ENCODE measurements around the gene MTMR10. TPM values are rescaled to one million over a fixed set of nuclear protein-coding genes. Genes with fewer than 3 reads are reported as not detected.

Gene MTMR10
- total and polyA plus RNA-seq, 2 donors (not counting 3 experiments of a cell fraction or from before 2014, with no cell fraction given), result 48.3 to 88.5 TPM

DNA sequence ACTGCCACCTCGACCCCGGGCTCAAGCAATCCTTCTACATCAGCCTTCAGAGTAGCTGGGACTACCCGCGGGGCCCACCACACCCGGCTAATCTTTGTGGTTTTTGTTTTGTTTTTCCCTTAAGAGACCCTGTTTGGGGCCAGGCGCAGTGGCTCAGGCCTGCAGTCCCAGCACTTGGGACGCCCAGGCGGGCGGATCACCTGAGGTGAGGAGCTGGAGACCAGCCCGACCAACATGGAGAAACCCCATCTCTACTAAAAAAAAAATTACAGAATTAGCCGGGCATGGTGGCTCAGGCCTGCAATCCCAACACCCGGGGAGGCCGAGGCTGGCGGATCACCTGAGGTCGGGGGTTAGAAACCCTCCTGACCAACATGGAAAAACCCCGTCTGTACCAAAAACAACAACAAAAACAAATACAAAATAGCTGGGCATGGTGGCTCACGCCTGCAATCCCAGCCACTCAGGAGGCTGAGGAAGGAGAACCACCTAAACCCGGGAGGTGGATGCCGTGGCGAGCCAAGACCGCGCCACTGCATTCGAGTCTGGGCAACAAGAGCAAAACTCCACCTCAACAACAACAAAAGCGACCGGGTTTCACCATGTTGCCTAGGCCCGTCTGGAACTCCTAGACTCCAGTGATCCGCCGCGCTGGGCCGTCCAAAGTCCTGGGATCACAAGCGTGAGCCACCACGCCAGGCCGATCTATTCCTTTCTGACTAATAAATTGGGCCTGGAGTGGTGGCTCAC, 95.8 kb downstream of the MTMR10 start:
- Histone ChIP-seq H3K9ac (replicated peaks; ENCODE audit: extremely low read depth, insufficient read depth, low read length) (no peak overlapping the region), H3K4me2 (ENCODE audit: insufficient read depth, low read length) (no peak overlapping the region), H3K4me1 (ENCODE audit: control insufficient read depth, extremely low read depth, insufficient read depth, low read length) (no peaks in the 10 kb centered on the region), H3K9me1 (replicated peaks; ENCODE audit: control insufficient read depth, extremely low read depth, insufficient read depth, low read length) (no peaks in the 10 kb centered on the region), H4K20me1 (replicated peaks; ENCODE audit: control insufficient read depth, extremely low read depth, insufficient read depth, low read length) (no peaks in the 10 kb centered on the region), H3K79me2 (ENCODE audit: control insufficient read depth, insufficient read depth, low read length) (no peaks in the 10 kb centered on the region), H3K27me3 (ENCODE audit: control insufficient read depth in 2 of 2, insufficient read depth in 2 of 2, low read length in 2 of 2) (no peaks in the 10 kb centered on the region), H3K36me3 (ENCODE audit: control insufficient read depth in 2 of 2, extremely low read depth in 1 of 2, insufficient read depth in 2 of 2, low read length in 2 of 2) (no peaks in the 10 kb centered on the region), H2AFZ (ENCODE audit: low read depth, low read length) (no peak overlapping the region), H3K27ac (ENCODE audit: insufficient read depth, low read depth, low read length) (no peak overlapping the region), H3K9me3 (replicated peaks; ENCODE audit: control insufficient read depth, insufficient read depth, low read length) (no peaks in the 10 kb centered on the region), H3K4me3 (replicated peaks in 1 of 3; ENCODE audit: insufficient read depth in 1 of 3, low read depth in 1 of 3, low read length in 3 of 3) (no peak overlapping the region)
- intact Hi-C loops (cut with micrococcal nuclease) (no loop called here), dilution Hi-C loops (cut with MboI; ENCODE audit: extremely low pct_ligation_motif_present, low sequenced_read_pairs) (no loop called here)
- ChIA-PET POLR2A (no interaction called here), CTCF (interaction anchor here (2.8 kb wide), 1 partner anchor 233 kb away, joined by 27 read pairs; no protein-coding TSS in a partner anchor)
- no peak for FAIRE-seq
- no TSS peak for BruUV-seq (replicated peaks)
- TF ChIP-seq EZH2 (IDR thresholded peaks at IDR 0.05; ENCODE audit: borderline replicate concordance, low read depth, low read length, severe bottlenecking), result no peak
- no peak for TF ChIP-seq GATA2 (IDR thresholded peaks at IDR 0.05; ENCODE audit: insufficient read depth, insufficient read length, low read depth, low read length)
- no peak for TF ChIP-seq FOS (IDR thresholded peaks at IDR 0.05; ENCODE audit: borderline replicate concordance, insufficient read depth, low read length)
- no peak for TF ChIP-seq JUN (IDR thresholded peaks at IDR 0.05; ENCODE audit: borderline replicate concordance, insufficient read depth, insufficient read length, low read depth)
- TF ChIP-seq, protein P1, sequence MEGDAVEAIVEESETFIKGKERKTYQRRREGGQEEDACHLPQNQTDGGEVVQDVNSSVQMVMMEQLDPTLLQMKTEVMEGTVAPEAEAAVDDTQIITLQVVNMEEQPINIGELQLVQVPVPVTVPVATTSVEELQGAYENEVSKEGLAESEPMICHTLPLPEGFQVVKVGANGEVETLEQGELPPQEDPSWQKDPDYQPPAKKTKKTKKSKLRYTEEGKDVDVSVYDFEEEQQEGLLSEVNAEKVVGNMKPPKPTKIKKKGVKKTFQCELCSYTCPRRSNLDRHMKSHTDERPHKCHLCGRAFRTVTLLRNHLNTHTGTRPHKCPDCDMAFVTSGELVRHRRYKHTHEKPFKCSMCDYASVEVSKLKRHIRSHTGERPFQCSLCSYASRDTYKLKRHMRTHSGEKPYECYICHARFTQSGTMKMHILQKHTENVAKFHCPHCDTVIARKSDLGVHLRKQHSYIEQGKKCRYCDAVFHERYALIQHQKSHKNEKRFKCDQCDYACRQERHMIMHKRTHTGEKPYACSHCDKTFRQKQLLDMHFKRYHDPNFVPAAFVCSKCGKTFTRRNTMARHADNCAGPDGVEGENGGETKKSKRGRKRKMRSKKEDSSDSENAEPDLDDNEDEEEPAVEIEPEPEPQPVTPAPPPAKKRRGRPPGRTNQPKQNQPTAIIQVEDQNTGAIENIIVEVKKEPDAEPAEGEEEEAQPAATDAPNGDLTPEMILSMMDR (IDR thresholded peaks at IDR 0.05; ENCODE audit: extremely low read depth in 1 of 2, insufficient read depth in 1 of 2, low read depth in 1 of 2, low read length in 2 of 2), result no peak
- no peak for TF ChIP-seq POLR2A (IDR thresholded peaks at IDR 0.05; ENCODE audit: low read depth, low read length)
- no peak for TF ChIP-seq MYC (IDR thresholded peaks at IDR 0.05; ENCODE audit: low read depth, low read length)
- TF ChIP-seq POLR2AphosphoS5 (IDR thresholded peaks at IDR 0.05; ENCODE audit: insufficient read depth, low read depth, low read length), result no peak
- TF ChIP-seq, protein P2, sequence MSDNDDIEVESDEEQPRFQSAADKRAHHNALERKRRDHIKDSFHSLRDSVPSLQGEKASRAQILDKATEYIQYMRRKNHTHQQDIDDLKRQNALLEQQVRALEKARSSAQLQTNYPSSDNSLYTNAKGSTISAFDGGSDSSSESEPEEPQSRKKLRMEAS (IDR thresholded peaks at IDR 0.05; ENCODE audit: insufficient read depth, insufficient read length), result no peak
- no peak for DNase-seq (ENCODE audit: low read depth, low spot score)
